ENCODE results near the gene SLIT1.

DNA sequence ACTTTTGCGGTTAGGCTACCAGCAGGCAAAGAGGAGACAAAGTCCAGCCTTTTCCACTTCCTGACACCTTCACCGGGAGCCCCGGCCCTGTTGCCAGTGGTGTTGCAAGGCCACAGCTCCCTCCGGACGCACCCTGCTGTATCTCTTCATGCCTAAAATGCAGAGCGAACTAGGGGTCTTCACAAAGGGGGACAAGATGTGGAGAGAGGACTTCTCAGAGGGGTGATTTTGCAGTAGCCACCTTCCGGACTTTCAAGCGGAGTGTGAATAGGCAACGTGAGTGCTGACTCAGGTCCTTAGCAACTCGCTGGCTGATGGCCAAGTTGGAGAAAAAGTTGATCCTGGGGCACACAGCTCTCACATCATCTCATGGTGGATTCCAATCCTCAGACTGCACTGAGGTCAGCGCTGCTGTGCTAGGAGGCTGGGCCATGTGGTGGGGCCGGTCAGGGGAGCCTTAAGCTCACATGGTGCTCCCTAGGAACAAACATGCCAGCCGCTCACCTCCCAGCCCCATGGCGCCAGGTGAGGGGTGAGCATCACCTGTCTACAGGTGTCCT, 187.3 kb downstream of the SLIT1 start:
- TF ChIP-seq, protein P1, sequence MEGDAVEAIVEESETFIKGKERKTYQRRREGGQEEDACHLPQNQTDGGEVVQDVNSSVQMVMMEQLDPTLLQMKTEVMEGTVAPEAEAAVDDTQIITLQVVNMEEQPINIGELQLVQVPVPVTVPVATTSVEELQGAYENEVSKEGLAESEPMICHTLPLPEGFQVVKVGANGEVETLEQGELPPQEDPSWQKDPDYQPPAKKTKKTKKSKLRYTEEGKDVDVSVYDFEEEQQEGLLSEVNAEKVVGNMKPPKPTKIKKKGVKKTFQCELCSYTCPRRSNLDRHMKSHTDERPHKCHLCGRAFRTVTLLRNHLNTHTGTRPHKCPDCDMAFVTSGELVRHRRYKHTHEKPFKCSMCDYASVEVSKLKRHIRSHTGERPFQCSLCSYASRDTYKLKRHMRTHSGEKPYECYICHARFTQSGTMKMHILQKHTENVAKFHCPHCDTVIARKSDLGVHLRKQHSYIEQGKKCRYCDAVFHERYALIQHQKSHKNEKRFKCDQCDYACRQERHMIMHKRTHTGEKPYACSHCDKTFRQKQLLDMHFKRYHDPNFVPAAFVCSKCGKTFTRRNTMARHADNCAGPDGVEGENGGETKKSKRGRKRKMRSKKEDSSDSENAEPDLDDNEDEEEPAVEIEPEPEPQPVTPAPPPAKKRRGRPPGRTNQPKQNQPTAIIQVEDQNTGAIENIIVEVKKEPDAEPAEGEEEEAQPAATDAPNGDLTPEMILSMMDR (IDR thresholded peaks at IDR 0.05; ENCODE audit: insufficient read depth, low read depth, low read length), result no peak
- no peak for TF ChIP-seq EZH2 (IDR thresholded peaks at IDR 0.05; ENCODE audit: insufficient read depth, low read length)
